Thymus (tissue), 11 donors: ENCODE measurements around the gene TSLP. TPM values are rescaled to one million over a fixed set of nuclear protein-coding genes. Genes with fewer than 3 reads are reported as not detected.

Experiments used
- DNase-seq, 9 donors: peaks; one replicate each; pipeline ENCODE4 v3.0.0-alpha.2; 2013; ENCODE audit warnings: low spot score in 9 of 9, low read depth in 6 of 9, missing footprints in 1 of 9
- H3K27ac ChIP-seq, 2 donors: one replicate each; pipeline ENCODE4 v1.5.1; 2013; ENCODE audit warnings: control low read depth in 1 of 2, low read depth in 1 of 2, low read length in 1 of 2, mild to moderate bottlenecking in 1 of 2, moderate library complexity in 1 of 2
- H3K27me3 ChIP-seq, 2 donors: one replicate each; pipeline ENCODE4 v1.5.1; 2013; ENCODE audit warnings: low read length in 1 of 2; ENCODE audit not compliant: control insufficient read depth in 2 of 2, insufficient read depth in 1 of 2
- H3K36me3 ChIP-seq, 2 donors: one replicate each; pipeline ENCODE4 v1.5.1; 2013; ENCODE audit warnings: low read length in 1 of 2, mild to moderate bottlenecking in 1 of 2, moderate library complexity in 1 of 2; ENCODE audit not compliant: control insufficient read depth in 2 of 2, insufficient read depth in 2 of 2
- H3K4me1 ChIP-seq, 2 donors: one replicate each; pipeline ENCODE4 v1.5.1; 2013; ENCODE audit warnings: low read length in 2 of 2; ENCODE audit not compliant: control insufficient read depth in 2 of 2, insufficient read depth in 2 of 2
- H3K4me3 ChIP-seq, 2 donors: one replicate each; pipeline ENCODE4 v1.5.1; 2013; ENCODE audit warnings: low read length in 2 of 2, control low read depth in 1 of 2, mild to moderate bottlenecking in 1 of 2
- H3K9me3 ChIP-seq, 2 donors: one replicate each; pipeline ENCODE4 v1.5.1; 2013; ENCODE audit warnings: low read length in 1 of 2, mild to moderate bottlenecking in 1 of 2; ENCODE audit not compliant: control insufficient read depth in 2 of 2, insufficient read depth in 1 of 2
- WGBS: extraction: QIAGEN DNeasy Blood & Tissue Kit; methylation state at CpG from one replicate; pipeline ENCODE4 v1.1.7; 2013; 5-methylcytosine and 5-hydroxymethylcytosine counted together
- polyA plus RNA-seq: library from polyadenylated mRNA; stranded (reverse); fragments of 200-250 nt; gene quantifications from one replicate; pipeline ENCODE4 v1.2.3, GENCODE V29; 2013
- total RNA-seq: library from RNA; stranded (reverse); fragments of 120-200 nt; gene quantifications from one replicate; pipeline ENCODE4 v1.2.4, GENCODE V29; 2013
- donor health status: healthy.

TSLP gene
- total and polyA plus RNA-seq, 2 donors: 0.09 to 0.39 TPM

GRCh38 chr5:111077678-111078077, 6.2 kb downstream of the TSLP start:
- H3K27me3 ChIP-seq: peaks cover 4 to 38% of the 10 kb centered on the region in 2 donors
- H3K4me1 ChIP-seq: peaks cover 0 to 8% of the 10 kb centered on the region in 2 donors
- H3K9me3 ChIP-seq: peaks cover 0 to 4% of the 10 kb centered on the region in 2 donors
- no peak overlapping the region for H3K4me3 ChIP-seq
- H3K27ac ChIP-seq: no peak overlapping the region
- DNase-seq: no peak
- 97% methylated on average over 2 of the region's 2 CpGs for WGBS
- no peaks in the 10 kb centered on the region for H3K36me3 ChIP-seq

GRCh38 chr5:111079846-111080245, 8.3 kb downstream of the TSLP start:
- Histone ChIP-seq H3K27ac (no peak overlapping the region), H3K36me3 (no peaks in the 10 kb centered on the region), H3K4me1 (no peaks in the 10 kb centered on the region), H3K4me3 (no peak overlapping the region), H3K27me3 (peaks cover 0 to 17% of the 10 kb centered on the region in 2 donors), H3K9me3 (no peaks in the 10 kb centered on the region)
- WGBS: 96% methylated on average over 1 of the region's 1 CpG
- DNase-seq: no peak

- Histone ChIP-seq H3K36me3 (no peaks in the 10 kb centered on the region), H3K27ac (no peak overlapping the region), H3K27me3 (peaks cover 0 to 3% of the 10 kb centered on the region in 2 donors), H3K4me1 (no peaks in the 10 kb centered on the region), H3K4me3 (no peak overlapping the region), H3K9me3 (no peaks in the 10 kb centered on the region)
- no peak for DNase-seq
- 24% methylated on average over 7 of the region's 7 CpGs for WGBS
Observed at GRCh38 chr5:111083323-111083722, 11.8 kb downstream of the TSLP start.

GRCh38 chr5:111092062-111092853, 20.7 kb downstream of the TSLP start, which contains the start of gene WDR36:
WDR36 (plus strand) TSS chr5:111092348; CDS start chr5:111092457, 109 bp downstream.
- peaks cover 3 to 5% of the 10 kb centered on the region in 2 donors for H3K4me1 ChIP-seq
- peaks cover 0 to 7% of the 10 kb centered on the region in 2 donors for H3K36me3 ChIP-seq
- peak within 1 kb of the TSS; percentile 75 to 79 for H3K27ac ChIP-seq
- peak; percentile 79 to 96 (median 89) for DNase-seq
- H3K4me3 ChIP-seq: peak within 1 kb of the TSS; percentile 81 to 97
- WGBS: 2% methylated on average over 50 of the region's 50 CpGs
- H3K9me3 ChIP-seq: peaks cover 0 to 5% of the 10 kb centered on the region in 2 donors
- H3K27me3 ChIP-seq: no peaks in the 10 kb centered on the region

GRCh38 chr5:111095982-111096381, 24.5 kb downstream of the TSLP start:
- H3K4me1 ChIP-seq: peaks cover 3 to 5% of the 10 kb centered on the region in 2 donors
- peaks cover 9 to 25% of the 10 kb centered on the region in 2 donors for H3K36me3 ChIP-seq
- H3K9me3 ChIP-seq: peaks cover 0 to 5% of the 10 kb centered on the region in 2 donors
- H3K27ac ChIP-seq: no peak overlapping the region
- DNase-seq: no peak
- H3K27me3 ChIP-seq: no peaks in the 10 kb centered on the region
- H3K4me3 ChIP-seq: no peak overlapping the region
- WGBS: 99% methylated on average over 1 of the region's 1 CpG

- Histone ChIP-seq H3K4me3 (no peak overlapping the region), H3K4me1 (no peaks in the 10 kb centered on the region), H3K27ac (no peak overlapping the region), H3K27me3 (no peaks in the 10 kb centered on the region), H3K36me3 (peaks cover 13 to 41% of the 10 kb centered on the region in 2 donors), H3K9me3 (no peaks in the 10 kb centered on the region)
- no peak for DNase-seq
- WGBS: 100% methylated on average over 1 of the region's 1 CpG
Observed at GRCh38 chr5:111099058-111099778, 27.7 kb downstream of the TSLP start.

GRCh38 chr5:111106320-111106948, 34.9 kb downstream of the TSLP start:
- WGBS: 99% methylated on average over 2 of the region's 2 CpGs
- H3K9me3 ChIP-seq: no peaks in the 10 kb centered on the region
- H3K4me3 ChIP-seq: no peak overlapping the region
- no peak for DNase-seq
- peaks cover 6 to 56% of the 10 kb centered on the region in 2 donors for H3K36me3 ChIP-seq
- no peaks in the 10 kb centered on the region for H3K27me3 ChIP-seq
- no peaks in the 10 kb centered on the region for H3K4me1 ChIP-seq
- H3K27ac ChIP-seq: no peak overlapping the region

- H3K36me3 ChIP-seq: peaks cover 6 to 56% of the 10 kb centered on the region in 2 donors
- H3K4me3 ChIP-seq: no peak overlapping the region
- 96% methylated on average over 2 of the region's 2 CpGs for WGBS
- no peaks in the 10 kb centered on the region for H3K4me1 ChIP-seq
- DNase-seq: no peak
- no peak overlapping the region for H3K27ac ChIP-seq
- no peaks in the 10 kb centered on the region for H3K27me3 ChIP-seq
- no peaks in the 10 kb centered on the region for H3K9me3 ChIP-seq
Observed at GRCh38 chr5:111107371-111107770, 35.9 kb downstream of the TSLP start.

- peaks cover 0 to 47% of the 10 kb centered on the region in 2 donors for H3K36me3 ChIP-seq
- H3K27ac ChIP-seq: no peak overlapping the region
- H3K9me3 ChIP-seq: no peaks in the 10 kb centered on the region
- WGBS: 96% methylated on average over 3 of the region's 3 CpGs
- H3K4me3 ChIP-seq: no peak overlapping the region
- no peak for DNase-seq
- no peaks in the 10 kb centered on the region for H3K27me3 ChIP-seq
- H3K4me1 ChIP-seq: no peaks in the 10 kb centered on the region
Observed at GRCh38 chr5:111111956-111112355, 40.4 kb downstream of the TSLP start.
